ENCODE data around the gene P2RX6. TPM values are rescaled to one million over a fixed set of nuclear protein-coding genes. Genes with fewer than 3 reads are reported as not detected.

Gene P2RX6
- total RNA-seq, 6 experiments from 2014 or later, result 0.09 to 1.4 (median 0.42) TPM; not detected in 1

DNA sequence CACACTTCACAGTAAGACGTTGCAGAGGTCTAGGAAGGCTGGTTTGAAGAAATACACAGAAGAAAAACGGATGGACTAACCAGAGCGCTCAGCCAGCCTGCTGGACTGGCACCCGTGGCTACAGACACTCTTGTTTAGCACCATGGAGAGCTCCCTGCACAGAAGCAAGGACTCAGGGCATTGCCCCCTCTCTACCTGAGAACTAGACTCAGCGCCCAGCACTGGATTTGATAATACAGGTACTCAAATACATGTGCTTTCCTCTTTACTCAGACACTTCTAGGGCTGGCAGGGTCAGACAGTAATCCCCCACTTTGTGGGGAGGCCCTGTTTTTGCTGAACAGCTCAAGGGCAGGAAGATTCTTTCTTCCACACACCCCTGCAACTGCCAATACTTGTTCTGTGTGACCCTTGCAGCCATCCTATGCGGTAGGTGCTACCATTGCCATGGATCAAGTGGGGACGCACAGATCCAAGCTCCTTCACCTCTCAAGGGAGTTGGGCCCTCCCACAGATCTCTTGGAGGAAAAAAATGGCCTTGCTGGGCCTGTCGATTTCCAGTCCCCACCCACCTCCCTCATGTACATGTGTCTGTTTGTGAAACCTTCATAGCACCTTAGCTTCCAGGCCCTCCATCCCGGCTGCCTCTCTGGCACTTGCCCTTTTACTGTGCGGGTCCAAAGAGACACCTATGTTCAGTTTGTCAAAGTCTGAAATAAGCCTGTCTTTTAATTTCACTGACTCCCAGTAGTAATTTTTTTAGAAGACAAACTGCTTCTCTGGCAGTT, 5.1 kb upstream of the P2RX6 start:
- H3K4me1 ChIP-seq, result peaks cover 0 to 6% (median 0%) of the 10 kb centered on the region in 4 donors
- no peak overlapping the region for H3K4me3 ChIP-seq
- no peak overlapping the region for H3K27ac ChIP-seq
- WGBS (ENCODE audit: insufficient coverage, low coverage, low lambda C conversion rate, missing lambda C conversion rate), result 56% methylated on average over 4 of the region's 10 CpGs
- intact Hi-C loops (cut with DNase I), result no loop called here
- DNase-seq (peak in 1 of 3 donors; percentile 48), ATAC-seq (peak in 3 of 4 donors; percentile 20 to 45 (median 41))
- no peaks in the 10 kb centered on the region for H3K36me3 ChIP-seq
- no peak for TF ChIP-seq POLR2A (IDR thresholded peaks at IDR 0.05)
- TF ChIP-seq, protein P1, sequence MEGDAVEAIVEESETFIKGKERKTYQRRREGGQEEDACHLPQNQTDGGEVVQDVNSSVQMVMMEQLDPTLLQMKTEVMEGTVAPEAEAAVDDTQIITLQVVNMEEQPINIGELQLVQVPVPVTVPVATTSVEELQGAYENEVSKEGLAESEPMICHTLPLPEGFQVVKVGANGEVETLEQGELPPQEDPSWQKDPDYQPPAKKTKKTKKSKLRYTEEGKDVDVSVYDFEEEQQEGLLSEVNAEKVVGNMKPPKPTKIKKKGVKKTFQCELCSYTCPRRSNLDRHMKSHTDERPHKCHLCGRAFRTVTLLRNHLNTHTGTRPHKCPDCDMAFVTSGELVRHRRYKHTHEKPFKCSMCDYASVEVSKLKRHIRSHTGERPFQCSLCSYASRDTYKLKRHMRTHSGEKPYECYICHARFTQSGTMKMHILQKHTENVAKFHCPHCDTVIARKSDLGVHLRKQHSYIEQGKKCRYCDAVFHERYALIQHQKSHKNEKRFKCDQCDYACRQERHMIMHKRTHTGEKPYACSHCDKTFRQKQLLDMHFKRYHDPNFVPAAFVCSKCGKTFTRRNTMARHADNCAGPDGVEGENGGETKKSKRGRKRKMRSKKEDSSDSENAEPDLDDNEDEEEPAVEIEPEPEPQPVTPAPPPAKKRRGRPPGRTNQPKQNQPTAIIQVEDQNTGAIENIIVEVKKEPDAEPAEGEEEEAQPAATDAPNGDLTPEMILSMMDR (IDR thresholded peaks at IDR 0.05), result no peak
- H3K9me3 ChIP-seq, result no peaks in the 10 kb centered on the region
- no peaks in the 10 kb centered on the region for H3K27me3 ChIP-seq

DNA sequence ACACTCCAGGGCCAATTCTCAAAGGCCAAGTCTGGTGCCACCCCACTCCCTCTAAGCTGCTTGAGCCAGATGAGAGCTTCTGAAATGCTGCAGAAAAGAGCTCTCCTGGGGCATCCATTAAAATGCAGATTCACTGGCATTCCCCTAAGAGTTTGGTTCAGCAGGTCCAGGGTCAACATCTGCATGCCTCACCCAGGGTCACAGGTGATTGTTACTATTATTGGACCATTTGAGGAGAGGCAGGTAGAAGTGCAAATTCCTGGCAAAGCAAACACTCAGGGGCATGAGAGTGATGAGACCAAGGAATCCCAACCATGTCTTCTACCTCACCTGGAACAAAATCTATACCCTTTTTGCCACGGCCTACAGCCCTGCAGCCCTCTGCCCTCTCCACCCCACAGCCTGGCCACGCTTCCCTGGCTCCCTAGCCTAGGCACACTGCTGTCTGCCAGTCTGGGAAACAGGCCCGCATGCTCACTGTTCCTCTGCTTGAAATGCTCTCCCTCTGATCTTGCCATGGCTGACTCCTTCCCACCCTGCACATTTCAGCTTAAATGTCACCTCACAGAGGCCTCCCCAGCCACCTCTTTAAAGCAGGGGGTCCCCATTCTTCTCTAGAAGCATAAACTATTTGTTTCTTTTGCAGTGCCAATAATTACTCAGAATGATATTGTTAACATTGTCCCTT, 4.4 kb upstream of the P2RX6 start:
- TF ChIP-seq, protein P1 (IDR thresholded peaks at IDR 0.05), result no peak
- no peak for TF ChIP-seq POLR2A (IDR thresholded peaks at IDR 0.05)
- peaks cover 0 to 6% (median 0%) of the 10 kb centered on the region in 4 donors for H3K4me1 ChIP-seq
- WGBS (ENCODE audit: insufficient coverage, low coverage, low lambda C conversion rate, missing lambda C conversion rate), result 71% methylated on average over 1 of the region's 3 CpGs
- DNase-seq (no peak), ATAC-seq (no peak)
- H3K4me3 ChIP-seq, result no peak overlapping the region
- no peaks in the 10 kb centered on the region for H3K9me3 ChIP-seq
- no peaks in the 10 kb centered on the region for H3K27me3 ChIP-seq
- no peaks in the 10 kb centered on the region for H3K36me3 ChIP-seq
- no peak overlapping the region for H3K27ac ChIP-seq
- intact Hi-C loops (cut with DNase I), result no loop called here

DNA sequence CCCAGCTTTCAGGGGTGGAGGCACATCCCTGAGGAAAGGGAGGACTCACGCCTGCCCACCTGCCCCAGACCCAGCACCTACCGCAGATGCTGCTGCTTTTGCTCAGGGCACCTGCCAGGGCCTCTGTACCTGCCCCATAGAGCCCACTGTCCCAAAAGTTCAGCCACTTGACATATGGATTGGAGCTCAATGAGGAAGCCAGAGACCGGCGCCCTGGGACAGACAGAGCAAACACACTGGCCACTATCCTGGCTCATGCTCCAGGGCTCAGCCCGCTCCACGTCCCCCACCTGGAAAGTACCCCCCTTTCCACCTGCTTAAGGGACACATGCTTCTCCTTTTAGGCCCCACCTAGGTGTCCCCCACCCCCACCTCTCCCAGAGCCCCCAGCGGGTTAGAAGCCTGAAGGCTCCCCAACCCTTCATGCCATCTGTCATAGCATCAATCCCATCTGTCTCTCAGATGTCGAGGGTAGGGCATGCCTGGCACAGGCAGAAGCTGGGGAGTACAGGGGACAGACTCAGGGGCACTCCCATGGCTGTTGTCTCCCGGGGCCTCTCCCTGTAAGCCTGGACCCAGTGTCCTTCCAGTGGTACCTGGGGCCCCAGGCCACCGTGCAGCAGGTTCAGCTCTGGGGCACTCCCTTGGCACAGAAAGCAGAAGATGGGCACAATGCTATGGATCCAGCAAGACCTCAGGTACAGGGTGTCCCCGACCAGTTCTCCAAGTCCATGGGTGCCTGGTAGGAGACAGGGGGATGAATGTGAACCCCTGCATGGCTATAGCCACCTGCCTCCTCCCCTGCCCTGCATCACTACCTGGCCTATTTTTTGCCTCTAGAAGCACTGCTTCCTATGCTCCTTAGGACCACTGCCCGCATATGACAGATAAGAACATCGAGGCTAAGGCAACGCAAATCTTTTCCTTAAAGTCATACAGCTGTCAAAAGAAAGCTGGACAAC, 2.2 kb upstream of the P2RX6 start:
- intact Hi-C loops (cut with DNase I), result no loop called here
- DNase-seq (no peak), ATAC-seq (no peak)
- TF ChIP-seq POLR2A (IDR thresholded peaks at IDR 0.05), result no peak
- TF ChIP-seq, protein P1 (IDR thresholded peaks at IDR 0.05), result no peak
- Histone ChIP-seq H3K9me3 (no peaks in the 10 kb centered on the region), H3K27me3 (no peaks in the 10 kb centered on the region), H3K4me1 (peaks cover 0 to 6% (median 0%) of the 10 kb centered on the region in 4 donors), H3K36me3 (no peaks in the 10 kb centered on the region), H3K27ac (no peak overlapping the region), H3K4me3 (no peak overlapping the region)
- 88% methylated on average over 6 of the region's 14 CpGs for WGBS (ENCODE audit: insufficient coverage, low coverage, low lambda C conversion rate, missing lambda C conversion rate)

DNA sequence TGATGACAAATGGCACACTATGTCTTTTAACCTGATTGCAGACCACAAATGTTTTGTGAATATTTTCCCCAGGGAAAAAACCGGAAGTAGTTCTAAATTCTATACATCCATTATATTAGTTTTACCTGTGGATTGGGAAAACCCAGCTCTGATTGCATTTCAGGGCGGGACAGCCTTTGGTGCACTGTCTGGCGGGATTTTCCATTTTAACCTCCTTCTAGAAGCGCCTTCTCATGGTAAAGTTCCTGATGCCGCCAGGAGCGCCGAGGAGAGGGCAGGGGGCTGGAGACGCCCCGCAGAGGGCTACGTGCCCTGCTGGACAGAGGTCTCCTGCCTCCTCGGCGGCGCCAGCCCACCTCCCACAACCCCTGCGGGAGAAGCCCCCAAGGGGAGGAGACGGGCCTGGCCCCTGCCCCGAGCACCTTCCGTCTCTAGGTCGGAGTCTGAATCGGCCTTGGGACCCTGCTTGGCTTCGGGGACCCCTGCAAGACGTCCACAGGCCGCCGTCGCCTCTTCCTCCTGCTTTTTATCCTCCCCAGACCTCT, 1.2 kb upstream of the P2RX6 start:
- Histone ChIP-seq H3K4me1 (peaks cover 0 to 6% (median 0%) of the 10 kb centered on the region in 4 donors), H3K9me3 (no peaks in the 10 kb centered on the region), H3K4me3 (peak overlapping the region; percentile 30 to 41 (median 33)), H3K27me3 (no peaks in the 10 kb centered on the region), H3K27ac (peak overlapping the region in 2 of 3 donors; percentile 67 to 68), H3K36me3 (no peaks in the 10 kb centered on the region)
- intact Hi-C loops (cut with DNase I), result no loop called here
- DNase-seq (no peak), ATAC-seq (no peak)
- TF ChIP-seq POLR2A (IDR thresholded peaks at IDR 0.05), result no peak
- TF ChIP-seq, protein P1 (IDR thresholded peaks at IDR 0.05), result no peak
- whole genome bisulfite sequencing (ENCODE audit: insufficient coverage, low coverage, low lambda C conversion rate, missing lambda C conversion rate), result 20% methylated on average over 3 of the region's 24 CpGs

Data from right lobe of liver (tissue), 6 donors.